ENCODE measurements around the gene GCNT2.
"Not testable (repeated sequence)": the region's sequence is repeated elsewhere in the genome, so short reads cannot be mapped to it uniquely, and the experiment has no call there.

Gene GCNT2

DNA sequence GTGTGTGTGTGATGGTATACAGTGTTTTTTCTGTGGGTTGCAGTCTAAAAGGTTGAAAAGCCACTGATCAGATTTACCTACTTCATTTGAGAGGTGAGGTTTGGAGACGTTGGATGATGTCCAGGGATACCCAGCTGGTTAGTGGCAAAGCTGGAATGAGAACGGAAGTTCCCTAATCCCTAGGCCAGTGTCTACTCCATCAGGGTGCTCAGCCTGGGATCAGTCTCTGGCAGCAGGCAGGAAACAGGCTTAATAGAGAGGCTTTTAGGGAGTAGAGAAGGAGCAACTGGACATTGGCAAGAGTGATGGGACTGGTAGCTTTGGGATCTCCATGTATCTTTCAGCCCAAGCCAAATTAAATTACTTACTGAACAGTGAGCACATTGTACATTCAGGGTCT lies 92.6 kb downstream of the GCNT2 start:
- no peak for DNase-seq

DNA sequence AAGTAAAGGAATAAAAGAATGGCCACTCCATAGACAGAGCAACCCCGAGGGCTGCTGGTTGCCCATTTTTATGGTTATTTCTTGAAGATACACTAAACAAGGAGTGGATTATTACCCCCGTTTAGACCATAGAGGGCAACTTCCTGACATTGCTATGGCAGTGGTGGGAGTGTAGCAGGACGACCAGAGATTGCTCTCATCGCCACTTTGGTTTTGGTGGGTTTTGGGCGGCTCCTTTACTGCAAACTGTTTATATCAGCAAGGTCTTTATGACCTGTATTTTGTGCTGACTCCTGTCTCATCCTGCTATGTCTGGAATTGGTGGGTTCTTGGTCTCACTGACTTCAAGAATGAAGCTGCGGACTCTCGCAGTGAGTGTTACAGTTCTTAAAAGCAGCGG lies 94.5 kb downstream of the GCNT2 start:
- no peak for DNase-seq

DNA sequence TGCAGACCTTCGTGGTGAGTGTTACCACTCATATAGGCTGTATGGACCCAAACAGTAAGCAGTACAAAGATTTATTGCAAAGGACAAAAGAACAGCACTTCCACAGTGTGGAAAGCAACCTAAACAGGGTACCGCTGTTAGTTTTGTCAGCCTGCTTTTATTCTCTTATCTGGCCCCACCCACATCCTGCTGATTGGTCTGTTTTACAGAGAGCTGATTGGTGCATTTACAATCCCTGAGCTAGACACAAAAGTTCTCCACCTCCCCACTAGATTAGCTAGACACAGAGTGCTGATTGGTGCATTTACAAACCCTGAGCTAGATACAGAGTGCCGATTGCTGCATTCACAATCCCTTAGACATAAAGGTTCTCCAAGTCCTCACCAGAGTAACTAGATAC lies 95.1 kb downstream of the GCNT2 start:
- not testable (repeated sequence) for DNase-seq

GRCh38 chr6:10617008-10617696 lies 96.0 kb downstream of the GCNT2 start:
- DNase-seq = no peak

GRCh38 chr6:10618409-10618808 lies 97.3 kb downstream of the GCNT2 start:
- DNase-seq = no peak

GRCh38 chr6:10621213-10621612 lies 100.1 kb downstream of the GCNT2 start:
- DNase-seq = no peak

DNA sequence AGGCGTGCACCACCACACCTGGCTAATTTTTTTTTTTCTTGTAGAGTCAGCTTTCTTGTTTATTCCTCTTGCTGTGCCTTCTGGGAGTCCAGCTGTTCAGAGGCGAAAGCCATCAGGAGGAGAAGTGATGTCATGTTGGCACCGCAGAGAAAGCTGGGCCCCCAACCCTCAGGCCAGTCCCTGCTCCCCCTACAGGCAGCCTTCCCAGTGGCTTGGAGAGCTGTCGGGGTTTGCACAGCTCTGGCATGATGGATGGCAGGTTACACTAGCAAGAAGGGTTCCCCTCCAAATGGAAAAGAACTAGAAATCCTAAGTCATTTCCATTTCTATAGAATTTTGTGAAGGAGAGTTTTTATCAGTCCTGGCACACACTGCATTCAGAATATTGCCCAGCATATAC lies 100.7 kb downstream of the GCNT2 start:
- no peak for DNase-seq

- DNase-seq = no peak
Observed at GRCh38 chr6:10624836-10625235, 103.7 kb downstream of the GCNT2 start.

DNA sequence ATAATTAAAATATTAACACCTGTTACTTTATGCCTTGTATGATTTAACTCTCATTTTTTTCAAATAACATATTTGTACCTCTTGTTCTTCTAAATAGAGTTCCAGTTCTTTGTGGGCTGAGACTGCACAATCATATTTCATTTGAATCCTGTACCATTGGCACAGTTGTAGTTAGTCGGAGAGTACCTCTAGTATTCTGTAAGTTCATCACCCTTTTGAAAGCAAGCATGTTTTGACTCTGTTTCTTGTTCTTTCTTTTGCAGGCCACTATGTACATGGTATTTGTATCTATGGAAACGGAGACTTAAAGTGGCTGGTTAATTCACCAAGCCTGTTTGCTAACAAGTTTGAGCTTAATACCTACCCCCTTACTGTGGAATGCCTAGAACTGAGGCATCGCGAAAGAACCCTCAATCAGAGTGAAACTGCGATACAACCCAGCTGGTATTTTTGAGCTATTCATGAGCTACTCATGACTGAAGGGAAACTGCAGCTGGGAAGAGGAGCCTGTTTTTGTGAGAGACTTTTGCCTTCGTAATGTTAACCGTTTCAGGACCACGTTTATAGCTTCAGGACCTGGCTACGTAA lies 105.1 kb downstream of the GCNT2 start:
- no peak for DNase-seq

- no peak for DNase-seq
Observed at GRCh38 chr6:10627800-10628199, 106.6 kb downstream of the GCNT2 start.

DNA sequence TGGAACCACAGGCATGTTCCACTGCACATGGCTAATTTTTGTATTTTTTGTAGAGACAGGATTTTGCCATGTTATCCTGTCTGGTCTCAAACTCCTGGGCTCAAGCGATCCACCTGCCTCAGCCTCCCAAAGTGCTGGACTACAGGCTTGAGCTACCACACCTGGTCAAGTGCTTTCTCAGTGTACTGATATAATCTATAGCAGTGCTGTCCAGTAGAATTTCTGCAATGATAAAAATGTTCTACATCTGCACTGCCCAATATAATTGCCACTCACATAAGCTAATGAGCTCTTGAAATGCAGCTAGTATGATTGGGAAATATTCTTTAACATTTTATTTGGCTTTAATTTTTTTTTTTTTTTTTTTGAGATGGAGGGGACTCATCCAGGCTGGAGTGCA lies 109.0 kb downstream of the GCNT2 start:
- no peak for DNase-seq

DNA sequence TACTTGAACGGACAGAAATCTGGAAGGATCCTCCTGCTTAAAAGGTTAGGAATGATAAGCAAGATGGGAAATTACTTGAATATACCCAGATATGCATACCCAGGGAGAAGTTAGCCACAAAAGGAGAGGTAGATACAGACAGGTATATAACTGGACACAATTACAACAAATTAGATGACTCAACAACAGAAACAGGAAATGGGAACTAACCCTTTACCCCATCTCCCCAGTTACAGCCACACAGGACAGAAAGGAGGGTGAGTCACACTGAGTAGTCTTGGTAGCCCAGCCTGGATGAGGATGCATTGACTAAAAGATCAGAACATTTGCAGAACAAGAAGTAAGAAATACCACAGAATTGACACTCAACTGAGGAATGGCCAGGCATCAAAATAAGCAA lies 112.1 kb downstream of the GCNT2 start:
- DNase-seq = no peak

GRCh38 chr6:10640412-10640811 lies 119.3 kb downstream of the GCNT2 start:
- no peak for DNase-seq

- no peak for DNase-seq
Observed at GRCh38 chr6:10641528-10641927, 120.4 kb downstream of the GCNT2 start.

DNA sequence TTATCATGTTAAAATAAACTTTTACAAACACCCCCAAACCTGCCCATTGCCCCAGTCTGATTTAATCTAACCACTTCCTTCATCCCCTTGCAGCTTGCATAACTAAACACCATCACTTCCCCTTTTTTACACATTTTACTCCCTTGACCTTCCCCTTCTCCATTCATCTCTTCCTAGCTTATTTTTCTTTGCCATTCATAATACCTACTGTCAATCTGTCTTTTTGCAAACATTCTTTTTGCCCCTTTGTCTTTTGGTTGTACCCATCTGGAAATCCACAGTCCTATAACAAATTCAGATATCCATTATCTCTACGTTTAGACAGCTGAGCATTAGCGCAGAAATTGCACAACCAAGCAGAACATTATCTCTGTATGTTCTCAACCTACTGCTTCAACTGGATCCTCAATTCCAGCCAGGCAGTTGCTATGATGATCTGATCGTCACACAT lies 122.1 kb downstream of the GCNT2 start:
- DNase-seq = no peak

- DNase-seq = no peak
Observed at GRCh38 chr6:10644225-10644624, 123.1 kb downstream of the GCNT2 start.

GRCh38 chr6:10655508-10656055 lies 134.4 kb downstream of the GCNT2 start:
- peak; percentile 19 for DNase-seq

GRCh38 chr6:10658910-10659698 lies 138.0 kb downstream of the GCNT2 start:
- DNase-seq = no peak

- no peak for DNase-seq
Observed at GRCh38 chr6:10659699-10660348, 138.7 kb downstream of the GCNT2 start.

- DNase-seq = not testable (repeated sequence)
Observed at GRCh38 chr6:10660431-10661191, 139.5 kb downstream of the GCNT2 start.

DNA sequence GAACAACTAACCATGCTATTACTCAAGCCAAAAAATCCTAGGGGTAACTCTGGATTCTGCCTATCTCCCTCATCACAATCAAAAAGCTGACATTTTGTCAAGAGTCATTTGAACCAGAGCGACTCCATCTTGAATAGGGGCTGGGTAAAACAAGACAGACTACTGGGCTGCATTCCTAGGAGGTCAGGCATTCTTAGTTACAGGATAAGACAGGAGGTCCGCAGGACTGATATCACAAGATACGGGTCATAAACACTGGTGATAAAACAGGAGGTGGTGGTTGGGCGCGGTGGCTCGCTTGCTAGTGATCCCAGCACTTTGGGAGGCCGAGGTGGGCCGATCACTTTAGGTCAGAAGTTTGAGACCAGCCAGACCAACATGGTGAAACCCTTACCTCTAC lies 141.1 kb downstream of the GCNT2 start:
- no peak for DNase-seq

GRCh38 chr6:10662742-10663141 lies 141.6 kb downstream of the GCNT2 start:
- DNase-seq = no peak

Measured in stimulated activated CD4-positive, alpha-beta T cell treated with anti-CD3 and anti-CD28 coated beads, Interleukin-1b, Interleukin-23, amount 100 ng/mL, for 48 hours (primary cell).